Esophagus muscularis mucosa (tissue), 4 donors: ENCODE data around the gene DMD.

Experiments used
- CTCF ChIP-seq, 3 experiments: fragments of 200-600 bp in 2 of 3; fragments of 450-650 bp in 1 of 3; sonication (generic) in 2 of 3; IDR thresholded peaks; one replicate each; pipeline ENCODE4 v1.5.1; 2017 to 2019; ENCODE audit warnings: antibody characterized with exemption in 3 of 3, mild to moderate bottlenecking in 2 of 3, moderate library complexity in 1 of 3
- EP300 ChIP-seq: sonication (generic); formaldehyde crosslinking; IDR thresholded peaks from one replicate; pipeline ENCODE4 v1.6.1; 2017; ENCODE audit warnings: antibody characterized with exemption
- POLR2A ChIP-seq: fragments of 450-650 bp; IDR thresholded peaks from one replicate; pipeline ENCODE4 v1.6.1; 2017; ENCODE audit warnings: antibody characterized with exemption, moderate library complexity, mild to moderate bottlenecking, low read depth
- POLR2AphosphoS5 ChIP-seq, 2 donors: sonication (generic); formaldehyde crosslinking; IDR thresholded peaks; one replicate each; pipeline ENCODE4 v1.6.1; 2017; ENCODE audit warnings: antibody characterized with exemption in 2 of 2

- TF ChIP-seq CTCF (IDR thresholded peaks at IDR 0.05) (no peak), POLR2A (no peak), POLR2AphosphoS5 (IDR thresholded peaks at IDR 0.05) (no peak), EP300 (no peak)
Observed at GRCh38 chrX:31128855-31129254, 2082.5 kb downstream of the DMD start.
